GM19395 (cell line): Measurements from ENCODE around the gene PARK7.
A peak's percentile ranks its signal among the peaks of the same experiment; 100 is the strongest.
"Not testable (repeated sequence)": the region's sequence is repeated elsewhere in the genome, so short reads cannot be mapped to it uniquely, and the experiment has no call there.

Experiments
- ATAC-seq: cut with Tn5 transposase; IDR thresholded peaks from one replicate; pipeline ENCODE4 v1.9.1; 2021; ENCODE audit warnings: mild to moderate bottlenecking, moderate library complexity; ENCODE audit not compliant: unreplicated experiment

Gene PARK7

GRCh38 chr1:7961216-7962013, at the start of gene PARK7:
Gene PARK7, plus strand, starts transcription at chr1:7961711. Its CDS starts 1,075 bp downstream, at chr1:7962786.
- ATAC-seq: peak; percentile 93

DNA sequence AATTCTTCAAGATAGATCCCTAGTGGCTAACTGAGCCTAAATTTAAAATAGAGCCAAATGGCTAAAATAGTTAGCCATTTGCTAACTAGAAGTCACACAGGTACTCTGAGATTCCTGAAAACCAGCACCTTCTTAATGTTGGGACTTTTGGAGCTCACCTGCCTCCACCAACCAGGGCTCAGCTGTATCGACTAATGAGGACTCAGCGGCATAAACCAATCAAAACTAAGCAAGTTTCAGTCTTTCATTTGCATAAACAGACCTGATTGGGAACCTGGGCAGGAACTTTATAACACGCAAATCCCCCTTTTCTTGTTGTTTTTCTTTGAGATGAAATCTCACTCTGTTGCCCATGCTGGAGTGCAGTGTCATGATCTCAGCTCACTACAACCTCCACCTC, 49.4 kb upstream of the PARK7 start:
- ATAC-seq: no peak

DNA sequence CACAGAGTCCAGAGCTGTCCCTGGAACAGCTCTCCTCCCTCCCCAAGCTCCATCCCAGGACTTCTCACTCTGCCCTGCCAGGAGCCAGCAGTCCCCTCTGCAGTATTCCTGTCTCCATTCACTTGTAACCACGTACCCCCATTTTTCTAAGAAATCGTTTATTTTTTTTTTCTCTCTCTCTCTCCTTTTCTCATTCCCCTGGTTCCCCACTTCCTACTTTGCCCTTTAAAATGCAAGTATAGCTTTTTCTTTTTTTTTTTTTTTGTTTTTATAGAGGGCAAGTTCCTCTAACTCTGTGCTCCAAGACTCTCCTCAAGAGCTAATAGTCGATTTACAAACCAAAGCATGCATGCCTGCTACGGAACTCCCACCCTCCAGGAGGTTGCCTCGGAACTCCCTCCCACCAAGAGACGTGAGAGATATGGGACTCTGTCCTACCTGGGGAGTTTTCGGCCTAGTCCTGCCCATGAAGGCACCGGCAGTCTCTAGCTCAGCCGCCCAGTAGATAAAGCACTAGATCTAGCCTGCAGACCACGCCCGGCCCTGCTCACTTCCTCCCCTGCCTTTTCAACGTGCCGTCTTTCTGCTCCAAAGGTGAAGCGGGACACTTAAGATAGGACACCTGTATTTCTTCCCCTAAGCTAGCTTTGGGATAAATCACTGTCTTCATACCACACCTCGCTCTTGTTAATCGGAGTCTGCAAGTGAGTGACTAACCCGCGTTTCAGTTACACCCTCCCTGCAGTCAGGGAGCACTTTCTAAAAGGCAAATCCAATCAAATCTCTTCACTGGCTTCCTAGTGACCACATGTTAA, 48.6 kb upstream of the PARK7 start:
- ATAC-seq: no peak

GRCh38 chr1:7915826-7916500, 45.5 kb upstream of the PARK7 start:
- ATAC-seq: no peak

DNA sequence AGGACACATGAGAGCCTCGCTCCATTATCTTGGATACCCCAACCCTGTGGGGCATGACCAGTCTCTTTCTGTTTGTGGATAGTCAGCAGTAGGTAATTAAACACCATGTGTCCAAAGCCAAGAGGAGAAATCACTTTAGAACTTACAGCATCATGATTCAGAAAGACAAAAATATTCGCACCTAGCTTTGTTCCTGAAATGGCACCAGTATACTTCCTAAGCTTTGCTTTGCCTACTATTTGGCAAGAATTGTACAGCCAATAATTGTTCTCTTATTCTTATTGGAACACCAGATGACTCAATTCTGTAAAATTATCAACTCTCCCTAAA, 45.0 kb upstream of the PARK7 start:
- no peak for ATAC-seq

GRCh38 chr1:7917971-7918370, 43.5 kb upstream of the PARK7 start:
- ATAC-seq: not testable (repeated sequence)

DNA sequence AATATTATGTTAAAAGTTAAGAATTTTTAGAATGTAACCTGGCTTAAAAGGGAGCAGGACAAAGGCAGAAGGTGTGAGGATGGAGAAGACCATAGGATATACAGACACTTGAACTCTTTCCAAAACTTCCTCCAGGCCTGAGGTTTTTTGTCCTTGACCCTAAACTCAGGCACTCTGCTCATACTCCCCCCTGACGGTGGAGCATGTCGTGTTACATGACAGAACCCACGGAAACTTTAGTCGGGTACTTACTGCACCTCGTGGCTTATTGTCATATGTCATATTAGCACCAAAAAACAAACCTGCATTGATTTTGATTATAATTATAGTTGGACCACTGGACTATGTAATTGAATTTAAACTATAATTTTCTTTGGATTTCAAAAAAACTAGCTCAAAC, 41.6 kb upstream of the PARK7 start:
- ATAC-seq: no peak

- no peak for ATAC-seq
Observed at GRCh38 chr1:7921796-7922195, 39.7 kb upstream of the PARK7 start.

DNA sequence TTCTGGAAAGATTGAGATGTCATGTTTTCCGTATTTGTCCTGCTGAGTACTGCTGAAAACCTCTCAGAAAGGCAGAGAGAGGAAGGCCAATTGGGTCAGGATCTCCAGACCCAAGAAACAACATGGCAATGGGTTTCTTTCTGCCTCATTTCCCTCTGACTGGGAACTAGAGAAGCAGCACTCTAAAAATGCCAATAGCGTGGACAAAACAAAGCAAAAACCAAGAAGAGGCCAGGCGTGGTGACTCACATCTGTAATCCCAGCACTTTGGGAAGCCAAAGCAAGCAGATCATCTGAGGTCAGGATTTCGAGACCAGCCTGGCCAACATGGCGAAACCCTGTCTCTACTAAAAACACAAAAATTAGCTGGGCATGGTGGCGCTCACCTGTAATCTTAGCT, 39.2 kb upstream of the PARK7 start:
- no peak for ATAC-seq

DNA sequence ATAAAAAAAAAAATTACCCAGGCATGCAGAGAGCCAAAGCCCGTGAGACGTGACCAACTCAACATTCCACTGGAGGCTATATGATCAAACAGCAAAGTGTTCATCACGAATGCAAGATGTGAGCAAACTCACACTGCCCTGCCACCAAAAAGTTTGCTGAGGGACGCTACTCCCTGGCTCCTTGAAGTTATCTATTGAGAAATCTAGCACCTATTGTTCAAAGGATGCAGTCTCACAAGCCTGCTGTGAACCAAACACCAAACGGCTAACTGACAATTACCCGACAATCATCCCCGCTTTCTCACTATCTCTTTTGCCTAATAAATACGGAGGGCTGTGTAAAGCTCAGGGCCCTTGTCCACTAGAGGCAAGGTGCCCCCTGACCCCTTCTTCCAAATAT, 34.5 kb upstream of the PARK7 start:
- ATAC-seq: not testable (repeated sequence)

- no peak for ATAC-seq
Observed at GRCh38 chr1:7928247-7928646, 33.3 kb upstream of the PARK7 start.

- no peak for ATAC-seq
Observed at GRCh38 chr1:7929637-7930036, 31.9 kb upstream of the PARK7 start.

GRCh38 chr1:7930645-7931445, 30.7 kb upstream of the PARK7 start:
- ATAC-seq: no peak

- no peak for ATAC-seq
Observed at GRCh38 chr1:7931446-7931812, 30.1 kb upstream of the PARK7 start.

DNA sequence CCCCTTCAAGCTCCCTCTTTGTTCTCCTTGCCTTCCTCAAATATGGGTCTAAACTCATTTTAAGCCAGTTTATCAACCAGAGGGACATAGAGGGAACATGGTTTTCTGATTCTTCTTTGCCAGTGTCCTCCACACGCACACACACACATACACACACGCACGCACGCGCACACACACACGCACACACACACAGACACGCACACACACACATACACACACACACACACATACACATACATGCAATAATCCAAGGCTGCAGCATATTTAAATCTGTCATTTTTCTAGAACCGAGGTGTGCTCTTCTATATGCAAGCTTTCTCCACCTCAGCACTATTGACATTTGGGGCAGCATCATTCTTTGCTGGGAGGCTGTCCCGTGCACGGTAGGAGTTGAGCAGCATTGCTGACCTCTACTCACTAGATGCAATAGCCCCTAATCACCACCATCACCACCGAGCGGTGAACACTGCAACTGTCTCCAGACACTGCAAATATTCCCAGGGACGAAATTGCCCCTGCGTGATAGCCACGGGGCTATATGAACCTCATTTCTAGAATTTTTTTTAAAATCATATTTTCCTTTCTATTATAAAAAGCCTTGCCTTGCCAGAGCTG, 28.9 kb upstream of the PARK7 start:
- no peak for ATAC-seq

DNA sequence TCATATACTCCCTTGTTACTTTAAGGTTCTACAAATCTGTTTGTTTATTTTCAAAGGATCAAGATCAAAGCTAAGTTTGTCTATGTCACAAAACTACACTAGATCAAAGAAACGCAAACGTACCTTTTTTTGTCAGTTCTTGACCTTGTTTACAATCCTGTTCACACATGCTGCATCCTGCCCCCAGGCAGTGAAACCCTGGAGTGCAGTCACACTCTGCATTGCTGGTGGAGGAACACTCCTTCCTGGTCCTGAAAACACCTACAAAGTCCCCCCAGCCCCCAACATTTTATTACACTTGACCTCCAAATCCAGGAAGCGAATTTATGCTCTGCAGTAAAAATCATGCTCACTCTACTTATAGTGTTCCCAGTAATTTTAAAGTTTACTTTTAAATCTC, 23.4 kb upstream of the PARK7 start:
- no peak for ATAC-seq

- no peak for ATAC-seq
Observed at GRCh38 chr1:7940034-7940433, 21.5 kb upstream of the PARK7 start.

DNA sequence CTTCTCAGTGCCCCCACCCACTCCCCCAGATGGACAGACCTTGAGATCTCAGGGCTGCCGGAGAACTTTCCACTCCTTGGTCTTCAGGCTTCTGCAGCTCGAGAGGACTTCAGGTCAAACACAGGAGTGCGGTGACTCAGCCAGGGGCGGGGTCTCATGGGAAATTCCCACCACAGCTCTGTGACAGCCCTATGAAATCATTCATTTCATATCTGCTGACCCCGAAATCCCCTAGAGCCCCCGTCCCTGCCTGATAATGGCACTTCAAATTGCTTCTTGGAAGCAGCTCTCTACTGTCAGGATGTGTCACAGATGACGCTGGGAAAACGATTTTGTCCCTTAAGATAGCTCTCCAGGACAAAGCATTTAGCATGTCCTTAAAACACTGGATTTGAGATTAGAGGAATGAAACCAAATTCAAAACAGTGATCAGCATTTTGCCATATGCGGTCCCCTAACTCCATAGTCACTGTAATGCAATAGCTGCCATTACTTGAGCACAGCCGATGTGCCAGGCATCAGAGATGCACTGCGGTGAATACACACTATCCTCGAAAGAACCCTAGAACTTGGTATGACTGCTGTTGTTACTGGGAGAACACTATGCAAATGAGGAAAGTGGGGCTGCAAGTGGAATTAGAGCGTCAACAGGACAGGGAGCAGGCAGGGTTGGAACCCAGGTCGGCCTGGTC, 20.6 kb upstream of the PARK7 start, which contains the start of gene TNFRSF9:
TNFRSF9 (minus strand) TSS at position 95 of the 692 bp plus-strand sequence. CDS start 845 bp downstream, outside the sequence.
- ATAC-seq: no peak

GRCh38 chr1:7941437-7941793, 20.1 kb upstream of the PARK7 start:
- ATAC-seq: no peak
